Measurements from ENCODE around the gene DESI1. TPM values are rescaled to one million over a fixed set of nuclear protein-coding genes. Genes with fewer than 3 reads are reported as not detected.

The DESI1 gene
- total RNA-seq, 2 donors from 2014 or later = 62.3 to 65.8 TPM

GRCh38 chr22:41571786-41572185 lies 49.1 kb downstream of the DESI1 start:
- Histone ChIP-seq H3K4me3 (no peak overlapping the region), H3K9me3 (no peaks in the 10 kb centered on the region), H3K4me1 (peaks cover 0 to 38% of the 10 kb centered on the region in 2 donors), H3K36me3 (peaks cover 35% of the 10 kb centered on the region), H3K27ac (no peak overlapping the region), H3K27me3 (no peaks in the 10 kb centered on the region)
- no peak for TF ChIP-seq CTCF (IDR thresholded peaks at IDR 0.05)
- no peak for DNase-seq (ENCODE audit: low spot score)

GRCh38 chr22:41570221-41570620 lies 50.6 kb downstream of the DESI1 start:
- Histone ChIP-seq H3K36me3 (peaks cover 28% of the 10 kb centered on the region), H3K4me1 (peaks cover 0 to 37% of the 10 kb centered on the region in 2 donors), H3K4me3 (no peak overlapping the region), H3K27me3 (no peaks in the 10 kb centered on the region), H3K9me3 (no peaks in the 10 kb centered on the region), H3K27ac (no peak overlapping the region)
- no peak for TF ChIP-seq CTCF (IDR thresholded peaks at IDR 0.05)
- no peak for DNase-seq (ENCODE audit: low spot score)

- H3K27me3 ChIP-seq = no peaks in the 10 kb centered on the region
- peaks cover 0 to 37% of the 10 kb centered on the region in 2 donors for H3K4me1 ChIP-seq
- DNase-seq (ENCODE audit: low spot score) = no peak
- peaks cover 35% of the 10 kb centered on the region for H3K36me3 ChIP-seq
- no peaks in the 10 kb centered on the region for H3K9me3 ChIP-seq
- H3K27ac ChIP-seq = peak overlapping the region; percentile 10 to 31
- H3K4me3 ChIP-seq = no peak overlapping the region
- no peak for TF ChIP-seq CTCF (IDR thresholded peaks at IDR 0.05)
These were observed 52.0 kb downstream of the DESI1 start for GRCh38 chr22:41568811-41569210.

- no peak for TF ChIP-seq CTCF (IDR thresholded peaks at IDR 0.05)
These were observed 53.4 kb downstream of the DESI1 start for GRCh38 chr22:41567512-41567768.

GRCh38 chr22:41565403-41566054 lies 55.3 kb downstream of the DESI1 start:
- no peaks in the 10 kb centered on the region for H3K9me3 ChIP-seq
- H3K4me1 ChIP-seq = peaks cover 0 to 51% of the 10 kb centered on the region in 2 donors
- H3K27ac ChIP-seq = peak overlapping the region; percentile 92 to 95
- no peak for TF ChIP-seq CTCF (IDR thresholded peaks at IDR 0.05)
- no peak overlapping the region for H3K4me3 ChIP-seq
- no peak for DNase-seq (ENCODE audit: low spot score)
- H3K36me3 ChIP-seq = peaks cover 13% of the 10 kb centered on the region
- no peaks in the 10 kb centered on the region for H3K27me3 ChIP-seq

More at GRCh38 chr22:41567512-41567768, 53.4 kb downstream of the DESI1 start:
- Histone ChIP-seq H3K4me3 (no peak overlapping the region), H3K27ac (peak overlapping the region; percentile 92 to 95), H3K27me3 (no peaks in the 10 kb centered on the region), H3K4me1 (peaks cover 0 to 48% of the 10 kb centered on the region in 2 donors), H3K36me3 (peaks cover 22% of the 10 kb centered on the region), H3K9me3 (no peaks in the 10 kb centered on the region)
- DNase-seq (ENCODE audit: low spot score) = no peak

- Histone ChIP-seq H3K36me3 (peaks cover 13% of the 10 kb centered on the region), H3K9me3 (no peaks in the 10 kb centered on the region), H3K27me3 (no peaks in the 10 kb centered on the region), H3K4me1 (peaks cover 0 to 60% of the 10 kb centered on the region in 2 donors), H3K27ac (peak overlapping the region; percentile 92 to 95), H3K4me3 (no peak overlapping the region)
- no peak for TF ChIP-seq CTCF (IDR thresholded peaks at IDR 0.05)
- DNase-seq (ENCODE audit: low spot score) = no peak
These were observed 56.3 kb downstream of the DESI1 start for GRCh38 chr22:41564563-41564962.

All from right atrium auricular region (tissue), 2 donors.